OCI-LY3 (cell line): Measurements from ENCODE around the gene ABLIM3.

Experiments used
- H2AFZ ChIP-seq: fragments of 200-600, 300-600 bp; shearing (Covaris generic); 2 replicates; pipeline ENCODE4 v1.6.0; 2014; ENCODE audit warnings: antibody characterized with exemption, low read depth, low read length
- H3K27ac ChIP-seq: fragments of 200-600, 300-600 bp; sonication (generic); 2 replicates; pipeline ENCODE4 v1.5.1; 2014; ENCODE audit warnings: mild to moderate bottlenecking, low read length, moderate library complexity, mixed read lengths
- H3K27me3 ChIP-seq: fragments of 200-600, 300-600 bp; sonication (generic); 2 replicates; pipeline ENCODE4 v1.6.1; 2014; ENCODE audit warnings: low read depth, low read length, mixed read lengths
- H3K36me3 ChIP-seq: fragments of 200-600, 300-600 bp; sonication (generic); replicated peaks from 2 replicates; pipeline ENCODE3; 2014; ENCODE audit warnings: low read depth, low read length, mixed read lengths
- H3K4me1 ChIP-seq: fragments of 300-600, 200-600 bp; sonication (generic); 2 replicates; pipeline ENCODE4 v1.6.1; 2014; ENCODE audit warnings: low read length, mixed read lengths
- H3K4me2 ChIP-seq: fragments of 200-600, 300-600 bp; sonication (generic); 2 replicates; pipeline ENCODE4 v1.6.1; 2014; ENCODE audit warnings: low read length, mixed read lengths
- H3K4me3 ChIP-seq: fragments of 300-600, 200-600 bp; sonication (generic); 2 replicates; pipeline ENCODE4 v1.5.1; 2014; ENCODE audit warnings: antibody characterized with exemption, mild to moderate bottlenecking, low read length, moderate library complexity
- H3K79me2 ChIP-seq: fragments of 300-600, 200-600 bp; shearing (Covaris generic); 2 replicates; pipeline ENCODE4 v1.6.1; 2014; ENCODE audit warnings: mild to moderate bottlenecking, low read length, mixed read lengths
- H3K9ac ChIP-seq: fragments of 300-600, 200-600 bp; shearing (Covaris generic); 2 replicates; pipeline ENCODE4 v1.6.0; 2014; ENCODE audit warnings: mild to moderate bottlenecking, low read length, moderate library complexity
- H3K9me3 ChIP-seq: fragments of 200-600, 300-600 bp; shearing (Covaris generic); 2 replicates; pipeline ENCODE4 v1.6.1; 2014; ENCODE audit warnings: low read length, mixed read lengths; ENCODE audit not compliant: insufficient read depth
- H4K20me1 ChIP-seq: fragments of 200-600, 300-600 bp; sonication (generic); 2 replicates; pipeline ENCODE4 v1.6.1; 2016; ENCODE audit warnings: low read length, mixed read lengths; ENCODE audit not compliant: insufficient read depth
- EZH2phosphoT487 ChIP-seq: fragments of 200-600 bp; shearing (Covaris generic); IDR thresholded peaks from 2 replicates; pipeline ENCODE4 v1.6.1; 2018; ENCODE audit warnings: antibody characterized with exemption, mixed run types, low read depth
- TF ChIP-seq, protein P1 (sequence below): fragments of 200-600, 300-600 bp; sonication (generic); IDR thresholded peaks from 2 replicates; pipeline ENCODE4 v1.5.1; 2014; ENCODE audit warnings: antibody characterized with exemption, low read length, low read depth

Gene ABLIM3

GRCh38 chr5:149289301-149289700 is 148.0 kb downstream of the ABLIM3 start:
- no peaks in the 10 kb centered on the region for H3K4me1 ChIP-seq
- no peak overlapping the region for H3K4me2 ChIP-seq
- H3K9ac ChIP-seq, result no peak overlapping the region
- no peak for TF ChIP-seq EZH2phosphoT487
- TF ChIP-seq, protein P1, sequence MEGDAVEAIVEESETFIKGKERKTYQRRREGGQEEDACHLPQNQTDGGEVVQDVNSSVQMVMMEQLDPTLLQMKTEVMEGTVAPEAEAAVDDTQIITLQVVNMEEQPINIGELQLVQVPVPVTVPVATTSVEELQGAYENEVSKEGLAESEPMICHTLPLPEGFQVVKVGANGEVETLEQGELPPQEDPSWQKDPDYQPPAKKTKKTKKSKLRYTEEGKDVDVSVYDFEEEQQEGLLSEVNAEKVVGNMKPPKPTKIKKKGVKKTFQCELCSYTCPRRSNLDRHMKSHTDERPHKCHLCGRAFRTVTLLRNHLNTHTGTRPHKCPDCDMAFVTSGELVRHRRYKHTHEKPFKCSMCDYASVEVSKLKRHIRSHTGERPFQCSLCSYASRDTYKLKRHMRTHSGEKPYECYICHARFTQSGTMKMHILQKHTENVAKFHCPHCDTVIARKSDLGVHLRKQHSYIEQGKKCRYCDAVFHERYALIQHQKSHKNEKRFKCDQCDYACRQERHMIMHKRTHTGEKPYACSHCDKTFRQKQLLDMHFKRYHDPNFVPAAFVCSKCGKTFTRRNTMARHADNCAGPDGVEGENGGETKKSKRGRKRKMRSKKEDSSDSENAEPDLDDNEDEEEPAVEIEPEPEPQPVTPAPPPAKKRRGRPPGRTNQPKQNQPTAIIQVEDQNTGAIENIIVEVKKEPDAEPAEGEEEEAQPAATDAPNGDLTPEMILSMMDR, result no peak
- no peaks in the 10 kb centered on the region for H4K20me1 ChIP-seq
- H3K27ac ChIP-seq, result no peak overlapping the region
- no peaks in the 10 kb centered on the region for H3K79me2 ChIP-seq
- no peaks in the 10 kb centered on the region for H3K27me3 ChIP-seq
- H3K9me3 ChIP-seq, result no peaks in the 10 kb centered on the region
- H3K4me3 ChIP-seq, result no peak overlapping the region
- H2AFZ ChIP-seq, result no peak overlapping the region
- no peaks in the 10 kb centered on the region for H3K36me3 ChIP-seq

- no peak overlapping the region for H2AFZ ChIP-seq
- no peak overlapping the region for H3K4me2 ChIP-seq
- no peaks in the 10 kb centered on the region for H3K79me2 ChIP-seq
- no peaks in the 10 kb centered on the region for H3K4me1 ChIP-seq
- TF ChIP-seq, protein P1, result no peak
- no peak for TF ChIP-seq EZH2phosphoT487
- H3K4me3 ChIP-seq, result no peak overlapping the region
- H3K36me3 ChIP-seq, result no peaks in the 10 kb centered on the region
- no peaks in the 10 kb centered on the region for H3K27me3 ChIP-seq
- no peak overlapping the region for H3K9ac ChIP-seq
- no peaks in the 10 kb centered on the region for H3K9me3 ChIP-seq
- H3K27ac ChIP-seq, result no peak overlapping the region
- H4K20me1 ChIP-seq, result no peaks in the 10 kb centered on the region
These were observed 153.9 kb downstream of the ABLIM3 start for GRCh38 chr5:149294872-149295829.

- H2AFZ ChIP-seq, result no peak overlapping the region
- no peaks in the 10 kb centered on the region for H3K9me3 ChIP-seq
- TF ChIP-seq, protein P1, result no peak
- TF ChIP-seq EZH2phosphoT487, result no peak
- H3K36me3 ChIP-seq, result no peaks in the 10 kb centered on the region
- no peaks in the 10 kb centered on the region for H3K4me1 ChIP-seq
- no peaks in the 10 kb centered on the region for H3K27me3 ChIP-seq
- H3K9ac ChIP-seq, result no peak overlapping the region
- H3K27ac ChIP-seq, result no peak overlapping the region
- no peak overlapping the region for H3K4me3 ChIP-seq
- H3K79me2 ChIP-seq, result no peaks in the 10 kb centered on the region
- no peak overlapping the region for H3K4me2 ChIP-seq
- H4K20me1 ChIP-seq, result no peaks in the 10 kb centered on the region
These were observed 156.2 kb downstream of the ABLIM3 start for GRCh38 chr5:149297340-149298025.

- TF ChIP-seq, protein P1, result no peak
- no peak for TF ChIP-seq EZH2phosphoT487
- Histone ChIP-seq H2AFZ (no peak overlapping the region), H3K27me3 (no peaks in the 10 kb centered on the region), H3K4me1 (no peaks in the 10 kb centered on the region), H3K36me3 (no peaks in the 10 kb centered on the region), H3K4me3 (no peak overlapping the region), H3K9ac (no peak overlapping the region), H3K27ac (no peak overlapping the region), H3K9me3 (no peaks in the 10 kb centered on the region), H3K79me2 (no peaks in the 10 kb centered on the region), H3K4me2 (no peak overlapping the region), H4K20me1 (no peaks in the 10 kb centered on the region)
These were observed 156.9 kb downstream of the ABLIM3 start for GRCh38 chr5:149298163-149298562.
